Muscle of leg (tissue), 11 donors: Measurements from ENCODE around the gene MYL5. TPM values are rescaled to one million over a fixed set of nuclear protein-coding genes. Genes with fewer than 3 reads are reported as not detected.
A peak's percentile ranks its signal among the peaks of the same experiment; 100 is the strongest.

Experiments
- DNase-seq: peaks from one replicate; pipeline ENCODE4 v3.0.0; 2013
- H3K27ac ChIP-seq: one replicate; pipeline ENCODE4 v1.5.1; 2013; ENCODE audit warnings: mild to moderate bottlenecking, low read length, control low read depth
- H3K27me3 ChIP-seq: one replicate; pipeline ENCODE4 v1.6.1; 2013; ENCODE audit warnings: low read length; ENCODE audit not compliant: control insufficient read depth, insufficient read depth
- H3K36me3 ChIP-seq: one replicate; pipeline ENCODE4 v1.6.1; 2013; ENCODE audit warnings: low read length; ENCODE audit not compliant: control insufficient read depth, insufficient read depth
- H3K4me1 ChIP-seq: one replicate; pipeline ENCODE4 v1.6.1; 2013; ENCODE audit warnings: low read length; ENCODE audit not compliant: control insufficient read depth, insufficient read depth
- H3K4me3 ChIP-seq: one replicate; pipeline ENCODE4 v1.5.1; 2013; ENCODE audit warnings: low read length, control low read depth
- H3K9me3 ChIP-seq: replicated peaks from 2 replicates; pipeline ENCODE4 v1.6.1; 2013; ENCODE audit warnings: low read depth, low read length; ENCODE audit not compliant: control insufficient read depth
- WGBS: methylation state at CpG from one replicate; pipeline ENCODE4 v1.1.5; 2013; ENCODE audit warnings: missing lambda C conversion rate; ENCODE audit not compliant: insufficient coverage; 5-methylcytosine and 5-hydroxymethylcytosine counted together
- polyA plus RNA-seq, 8 donors: library from polyadenylated mRNA; unstranded; fragments of 120-200 nt; gene quantifications; one replicate each; pipeline versions ENCODE4 v1.2.1 to v1.2.3, GENCODE V29; 2013; ENCODE audit warnings: inconsistent platforms in 1 of 8, low replicate concordance in 1 of 8; ENCODE audit not compliant: insufficient read length in 8 of 8, insufficient read depth in 1 of 8
- total RNA-seq: library from RNA; stranded (reverse); fragments of 120-200 nt; gene quantifications from one replicate; pipeline ENCODE4 v1.2.4, GENCODE V29; 2013

The MYL5 gene
- total and polyA plus RNA-seq, 9 donors, result 500 to 1,456 (median 733) TPM

DNA sequence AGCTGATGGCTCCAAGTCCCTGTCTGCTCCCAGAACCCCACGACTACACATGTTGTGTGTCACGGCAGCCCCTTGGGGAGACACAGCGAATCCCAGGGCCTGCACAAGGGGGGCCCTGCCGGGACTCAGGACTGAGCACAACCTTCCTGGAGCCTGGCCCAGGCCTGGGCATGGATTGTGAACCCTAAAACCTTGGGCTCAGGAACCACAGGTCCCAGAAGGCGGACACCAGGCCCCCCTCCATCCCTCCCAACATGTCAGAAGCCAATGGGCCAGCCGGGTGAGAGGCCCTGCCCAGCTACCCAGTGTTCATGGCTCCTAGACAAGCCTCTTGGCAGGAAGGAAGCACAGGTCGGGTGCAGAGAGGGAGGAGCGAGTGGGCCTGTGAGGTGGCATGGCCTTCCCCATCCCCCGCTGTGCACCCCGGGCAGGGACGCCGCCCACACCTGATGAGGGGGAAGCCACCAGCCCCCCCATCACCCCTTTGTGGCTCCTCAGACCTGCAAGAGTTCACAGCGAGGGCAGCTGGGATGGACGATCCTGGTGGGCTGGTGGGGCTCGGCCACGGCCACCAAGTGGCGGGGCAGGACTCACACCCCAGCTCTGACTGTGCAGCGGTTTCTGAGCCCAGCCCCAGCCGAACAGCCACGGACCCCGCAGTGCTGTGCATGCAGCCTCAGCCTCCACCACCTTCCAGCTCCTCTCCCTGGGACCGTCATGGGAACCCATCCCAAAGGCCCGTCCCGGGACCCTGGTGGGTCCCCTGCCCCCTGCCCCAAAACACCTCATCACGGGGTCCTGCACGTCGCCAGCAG lies 45.3 kb upstream of the MYL5 start:
- Histone ChIP-seq H3K27me3 (no peaks in the 10 kb centered on the region), H3K36me3 (no peaks in the 10 kb centered on the region), H3K4me3 (no peak overlapping the region), H3K4me1 (peaks cover 15% of the 10 kb centered on the region), H3K27ac (no peak overlapping the region), H3K9me3 (peaks cover 2% of the 10 kb centered on the region)
- WGBS, result 84% methylated on average over 19 of the region's 27 CpGs
- no peak for DNase-seq

GRCh38 chr4:629636-629914 lies 44.8 kb upstream of the MYL5 start:
- DNase-seq, result no peak
- Histone ChIP-seq H3K4me1 (peaks cover 15% of the 10 kb centered on the region), H3K27me3 (no peaks in the 10 kb centered on the region), H3K36me3 (no peaks in the 10 kb centered on the region), H3K4me3 (no peak overlapping the region), H3K9me3 (peaks cover 2% of the 10 kb centered on the region), H3K27ac (no peak overlapping the region)
- 48% methylated on average over 7 of the region's 9 CpGs for WGBS

DNA sequence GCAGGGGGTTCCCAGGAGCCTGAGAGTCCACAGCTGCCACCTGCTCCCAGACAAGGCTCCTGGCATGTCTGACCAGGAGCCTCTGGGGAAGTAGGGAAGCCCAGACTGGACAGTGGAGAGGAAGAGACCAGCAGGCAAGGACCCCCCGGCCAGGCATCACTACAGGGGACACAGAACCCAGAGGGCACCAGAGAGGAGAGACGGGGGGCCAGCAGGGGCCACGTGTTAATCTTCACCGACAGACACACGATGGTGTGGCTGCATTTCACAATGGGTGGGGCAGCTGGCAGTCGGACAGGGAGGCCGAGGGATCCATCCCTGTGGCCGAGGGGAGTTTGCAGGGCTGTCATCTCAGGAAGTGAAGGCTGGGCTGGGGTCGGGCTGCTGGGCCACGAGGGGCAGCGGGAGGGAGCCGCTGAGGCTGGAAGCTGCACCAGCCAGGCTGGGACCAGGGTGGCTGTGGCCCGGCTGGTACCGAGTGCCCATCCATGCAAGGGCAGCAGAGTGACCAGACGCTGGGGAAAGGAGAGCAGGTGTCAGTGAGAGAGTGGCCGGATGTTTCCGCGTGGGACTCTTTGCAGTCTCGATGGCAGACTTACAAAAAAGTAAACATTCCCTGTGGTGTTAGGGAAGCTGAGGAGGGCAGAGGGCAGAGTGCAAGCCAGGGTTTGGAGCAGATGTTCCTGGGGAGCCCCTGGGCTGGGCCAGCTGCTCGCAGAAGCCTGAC lies 44.3 kb upstream of the MYL5 start:
- H3K9me3 ChIP-seq, result peaks cover 2% of the 10 kb centered on the region
- no peak overlapping the region for H3K27ac ChIP-seq
- H3K4me1 ChIP-seq, result peaks cover 15% of the 10 kb centered on the region
- no peak overlapping the region for H3K4me3 ChIP-seq
- WGBS, result 42% methylated on average over 20 of the region's 20 CpGs
- no peaks in the 10 kb centered on the region for H3K36me3 ChIP-seq
- DNase-seq, result peak; percentile 33
- no peaks in the 10 kb centered on the region for H3K27me3 ChIP-seq

GRCh38 chr4:630656-631055 lies 43.7 kb upstream of the MYL5 start:
- no peak overlapping the region for H3K4me3 ChIP-seq
- peaks cover 15% of the 10 kb centered on the region for H3K4me1 ChIP-seq
- no peak overlapping the region for H3K27ac ChIP-seq
- peaks cover 2% of the 10 kb centered on the region for H3K9me3 ChIP-seq
- DNase-seq, result no peak
- 61% methylated on average over 9 of the region's 9 CpGs for WGBS
- no peaks in the 10 kb centered on the region for H3K36me3 ChIP-seq
- no peaks in the 10 kb centered on the region for H3K27me3 ChIP-seq

DNA sequence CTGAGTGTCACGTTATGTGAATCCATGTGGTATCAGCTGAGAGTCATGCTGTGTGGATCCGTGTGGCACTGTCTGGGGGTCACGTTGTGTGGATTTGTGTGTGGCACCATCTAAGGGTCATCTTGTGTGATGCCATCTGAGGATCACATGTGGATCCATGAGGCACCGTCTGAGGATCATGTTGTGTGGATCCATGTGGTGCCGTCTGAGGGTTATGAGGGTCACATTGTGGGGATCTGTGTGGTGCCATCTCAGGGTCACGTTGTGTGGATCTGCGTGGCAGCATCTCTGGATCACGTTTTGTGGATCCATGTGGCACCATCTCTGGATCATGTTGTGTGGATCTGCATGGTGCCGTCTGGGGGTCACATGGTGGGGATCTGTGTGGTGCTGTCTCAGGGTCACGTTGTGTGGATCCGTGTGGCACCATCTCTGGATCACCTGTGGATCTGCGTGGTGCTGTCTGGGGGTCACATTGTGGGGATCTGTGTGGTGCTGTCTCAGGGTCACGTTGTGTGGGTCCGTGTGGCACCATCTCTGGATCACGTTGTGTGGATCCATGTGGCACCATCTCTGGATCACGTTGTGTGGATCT lies 42.0 kb upstream of the MYL5 start:
- H3K27ac ChIP-seq, result no peak overlapping the region
- H3K9me3 ChIP-seq, result peaks cover 2% of the 10 kb centered on the region
- DNase-seq, result no peak
- WGBS, result 85% methylated on average over 12 of the region's 16 CpGs
- H3K4me3 ChIP-seq, result no peak overlapping the region
- peaks cover 15% of the 10 kb centered on the region for H3K4me1 ChIP-seq
- H3K36me3 ChIP-seq, result no peaks in the 10 kb centered on the region
- H3K27me3 ChIP-seq, result peaks cover 3% of the 10 kb centered on the region

DNA sequence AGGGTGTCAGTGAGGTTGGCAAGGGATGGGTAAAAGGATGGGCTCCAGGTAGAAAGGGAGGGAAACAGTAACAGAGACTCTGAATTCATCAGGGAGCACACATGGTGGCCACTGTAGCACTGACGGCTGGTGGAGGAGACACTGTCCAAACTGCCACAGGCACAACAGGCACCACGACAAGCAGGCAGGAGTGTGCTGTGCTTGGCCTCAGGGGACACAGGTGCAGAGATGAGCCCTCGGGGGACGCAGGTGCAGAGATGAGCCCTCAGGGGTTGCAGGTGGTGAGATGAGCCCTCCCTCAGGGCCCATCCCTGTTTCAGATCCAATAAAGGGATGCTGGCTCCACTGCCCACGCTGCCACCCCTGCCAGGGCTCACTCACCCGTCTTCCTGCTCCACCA lies 41.4 kb upstream of the MYL5 start:
- no peak for DNase-seq

GRCh38 chr4:633406-633805 lies 40.9 kb upstream of the MYL5 start:
- peaks cover 2% of the 10 kb centered on the region for H3K9me3 ChIP-seq
- no peak for DNase-seq
- 58% methylated on average over 9 of the region's 9 CpGs for WGBS
- no peak overlapping the region for H3K4me3 ChIP-seq
- no peak overlapping the region for H3K27ac ChIP-seq
- H3K4me1 ChIP-seq, result peaks cover 15% of the 10 kb centered on the region
- H3K36me3 ChIP-seq, result no peaks in the 10 kb centered on the region
- peaks cover 3% of the 10 kb centered on the region for H3K27me3 ChIP-seq

More for the DNA sequence above, 41.4 kb upstream of the MYL5 start:
- Histone ChIP-seq H3K4me1 (peaks cover 15% of the 10 kb centered on the region), H3K27me3 (peaks cover 3% of the 10 kb centered on the region), H3K4me3 (no peak overlapping the region), H3K27ac (no peak overlapping the region), H3K36me3 (no peaks in the 10 kb centered on the region), H3K9me3 (peaks cover 2% of the 10 kb centered on the region)
- 88% methylated on average over 6 of the region's 6 CpGs for WGBS

DNA sequence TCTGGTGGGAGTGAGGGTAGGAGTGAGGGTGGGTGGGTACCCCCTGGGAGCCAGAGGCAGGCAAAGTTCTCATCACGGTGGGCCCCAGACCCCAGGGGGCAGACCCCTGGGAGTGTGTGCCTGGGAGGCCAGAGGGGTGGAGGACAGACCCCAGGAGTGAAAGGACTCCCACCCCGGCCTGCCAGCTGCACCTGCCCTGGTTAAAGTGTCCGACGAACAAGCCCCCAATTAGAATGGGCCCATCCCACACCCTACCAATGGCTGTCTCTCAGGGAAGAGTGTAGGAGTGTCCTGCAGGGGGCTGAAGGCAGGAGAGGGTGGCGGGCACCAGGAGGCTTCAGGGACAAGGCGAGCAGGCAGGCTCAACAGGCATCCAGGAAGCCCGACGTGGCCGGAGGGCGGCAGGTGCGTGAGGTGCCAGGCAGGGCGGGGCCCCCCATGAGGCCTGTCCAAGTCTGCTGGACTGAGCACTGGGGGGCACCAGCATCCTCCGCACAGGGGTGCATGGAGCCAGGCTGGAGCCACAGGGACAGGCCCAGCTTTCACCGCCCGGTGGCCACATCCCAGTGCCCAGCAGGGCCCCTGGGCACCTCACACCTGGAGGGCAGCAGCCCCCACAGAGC lies 40.3 kb upstream of the MYL5 start:
- WGBS, result 77% methylated on average over 12 of the region's 15 CpGs
- no peak overlapping the region for H3K27ac ChIP-seq
- H3K36me3 ChIP-seq, result no peaks in the 10 kb centered on the region
- no peak for DNase-seq
- H3K27me3 ChIP-seq, result peaks cover 3% of the 10 kb centered on the region
- no peak overlapping the region for H3K4me3 ChIP-seq
- peaks cover 2% of the 10 kb centered on the region for H3K9me3 ChIP-seq
- H3K4me1 ChIP-seq, result peaks cover 15% of the 10 kb centered on the region

DNA sequence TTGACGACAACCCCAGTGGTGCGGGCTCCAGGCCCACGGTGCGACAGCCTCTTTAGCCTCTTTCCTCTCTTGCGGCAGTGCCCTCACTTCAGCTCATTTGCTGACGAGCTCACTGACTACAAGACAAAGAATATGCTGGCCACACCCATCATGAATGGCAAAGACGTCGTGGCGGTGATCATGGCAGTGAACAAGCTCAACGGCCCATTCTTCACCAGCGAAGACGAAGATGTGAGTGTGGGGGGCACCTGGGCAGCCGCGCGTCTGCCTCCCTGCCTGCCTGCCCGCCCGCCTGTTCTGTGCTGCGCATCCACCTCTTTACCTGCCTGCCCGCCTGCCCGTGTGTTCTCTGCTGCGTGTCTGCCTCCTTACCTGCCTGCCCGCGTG lies 39.8 kb upstream of the MYL5 start:
- H3K36me3 ChIP-seq, result no peaks in the 10 kb centered on the region
- peaks cover 3% of the 10 kb centered on the region for H3K27me3 ChIP-seq
- no peak overlapping the region for H3K27ac ChIP-seq
- peaks cover 2% of the 10 kb centered on the region for H3K9me3 ChIP-seq
- H3K4me1 ChIP-seq, result peaks cover 15% of the 10 kb centered on the region
- no peak overlapping the region for H3K4me3 ChIP-seq
- WGBS, result 83% methylated on average over 22 of the region's 23 CpGs
- no peak for DNase-seq
